ENCODE measurements around the gene MOBP. TPM values are rescaled to one million over a fixed set of nuclear protein-coding genes. Genes with fewer than 3 reads are reported as not detected.

MOBP gene
- total and polyA plus RNA-seq, 2 experiments from 2014 or later = not detected

GRCh38 chr3:39532777-39533176 is 65.3 kb downstream of the MOBP start (continued):
- TF ChIP-seq, protein P1, sequence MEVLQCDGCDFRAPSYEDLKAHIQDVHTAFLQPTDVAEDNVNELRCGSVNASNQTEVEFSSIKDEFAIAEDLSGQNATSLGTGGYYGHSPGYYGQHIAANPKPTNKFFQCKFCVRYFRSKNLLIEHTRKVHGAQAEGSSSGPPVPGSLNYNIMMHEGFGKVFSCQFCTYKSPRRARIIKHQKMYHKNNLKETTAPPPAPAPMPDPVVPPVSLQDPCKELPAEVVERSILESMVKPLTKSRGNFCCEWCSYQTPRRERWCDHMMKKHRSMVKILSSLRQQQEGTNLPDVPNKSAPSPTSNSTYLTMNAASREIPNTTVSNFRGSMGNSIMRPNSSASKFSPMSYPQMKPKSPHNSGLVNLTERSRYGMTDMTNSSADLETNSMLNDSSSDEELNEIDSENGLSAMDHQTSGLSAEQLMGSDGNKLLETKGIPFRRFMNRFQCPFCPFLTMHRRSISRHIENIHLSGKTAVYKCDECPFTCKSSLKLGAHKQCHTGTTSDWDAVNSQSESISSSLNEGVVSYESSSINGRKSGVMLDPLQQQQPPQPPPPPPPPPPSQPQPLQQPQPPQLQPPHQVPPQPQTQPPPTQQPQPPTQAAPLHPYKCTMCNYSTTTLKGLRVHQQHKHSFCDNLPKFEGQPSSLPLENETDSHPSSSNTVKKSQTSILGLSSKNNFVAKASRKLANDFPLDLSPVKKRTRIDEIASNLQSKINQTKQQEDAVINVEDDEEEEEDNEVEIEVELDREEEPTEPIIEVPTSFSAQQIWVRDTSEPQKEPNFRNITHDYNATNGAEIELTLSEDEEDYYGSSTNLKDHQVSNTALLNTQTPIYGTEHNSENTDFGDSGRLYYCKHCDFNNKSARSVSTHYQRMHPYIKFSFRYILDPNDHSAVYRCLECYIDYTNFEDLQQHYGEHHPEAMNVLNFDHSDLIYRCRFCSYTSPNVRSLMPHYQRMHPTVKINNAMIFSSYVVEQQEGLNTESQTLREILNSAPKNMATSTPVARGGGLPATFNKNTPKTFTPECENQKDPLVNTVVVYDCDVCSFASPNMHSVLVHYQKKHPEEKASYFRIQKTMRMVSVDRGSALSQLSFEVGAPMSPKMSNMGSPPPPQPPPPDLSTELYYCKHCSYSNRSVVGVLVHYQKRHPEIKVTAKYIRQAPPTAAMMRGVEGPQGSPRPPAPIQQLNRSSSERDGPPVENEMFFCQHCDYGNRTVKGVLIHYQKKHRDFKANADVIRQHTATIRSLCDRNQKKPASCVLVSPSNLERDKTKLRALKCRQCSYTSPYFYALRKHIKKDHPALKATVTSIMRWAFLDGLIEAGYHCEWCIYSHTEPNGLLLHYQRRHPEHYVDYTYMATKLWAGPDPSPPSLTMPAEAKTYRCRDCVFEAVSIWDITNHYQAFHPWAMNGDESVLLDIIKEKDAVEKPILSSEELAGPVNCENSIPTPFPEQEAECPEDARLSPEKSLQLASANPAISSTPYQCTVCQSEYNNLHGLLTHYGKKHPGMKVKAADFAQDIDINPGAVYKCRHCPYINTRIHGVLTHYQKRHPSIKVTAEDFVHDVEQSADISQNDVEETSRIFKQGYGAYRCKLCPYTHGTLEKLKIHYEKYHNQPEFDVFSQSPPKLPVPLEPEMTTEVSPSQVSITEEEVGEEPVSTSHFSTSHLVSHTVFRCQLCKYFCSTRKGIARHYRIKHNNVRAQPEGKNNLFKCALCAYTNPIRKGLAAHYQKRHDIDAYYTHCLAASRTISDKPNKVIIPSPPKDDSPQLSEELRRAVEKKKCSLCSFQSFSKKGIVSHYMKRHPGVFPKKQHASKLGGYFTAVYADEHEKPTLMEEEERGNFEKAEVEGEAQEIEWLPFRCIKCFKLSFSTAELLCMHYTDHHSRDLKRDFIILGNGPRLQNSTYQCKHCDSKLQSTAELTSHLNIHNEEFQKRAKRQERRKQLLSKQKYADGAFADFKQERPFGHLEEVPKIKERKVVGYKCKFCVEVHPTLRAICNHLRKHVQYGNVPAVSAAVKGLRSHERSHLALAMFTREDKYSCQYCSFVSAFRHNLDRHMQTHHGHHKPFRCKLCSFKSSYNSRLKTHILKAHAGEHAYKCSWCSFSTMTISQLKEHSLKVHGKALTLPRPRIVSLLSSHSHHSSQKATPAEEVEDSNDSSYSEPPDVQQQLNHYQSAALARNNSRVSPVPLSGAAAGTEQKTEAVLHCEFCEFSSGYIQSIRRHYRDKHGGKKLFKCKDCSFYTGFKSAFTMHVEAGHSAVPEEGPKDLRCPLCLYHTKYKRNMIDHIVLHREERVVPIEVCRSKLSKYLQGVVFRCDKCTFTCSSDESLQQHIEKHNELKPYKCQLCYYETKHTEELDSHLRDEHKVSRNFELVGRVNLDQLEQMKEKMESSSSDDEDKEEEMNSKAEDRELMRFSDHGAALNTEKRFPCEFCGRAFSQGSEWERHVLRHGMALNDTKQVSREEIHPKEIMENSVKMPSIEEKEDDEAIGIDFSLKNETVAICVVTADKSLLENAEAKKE (CRISPR knock-in tag; IDR thresholded peaks at IDR 0.05) = no peak
- no peak for TF ChIP-seq CTCF (conservative IDR thresholded peaks at IDR 0.05; ENCODE audit: low read depth in 2 of 2)
- no peak for TF ChIP-seq ZNF114 (CRISPR knock-in tag; IDR thresholded peaks at IDR 0.05)
- no peak for TF ChIP-seq POLR2AphosphoS5 (IDR thresholded peaks at IDR 0.05; ENCODE audit: low read depth)

DNA sequence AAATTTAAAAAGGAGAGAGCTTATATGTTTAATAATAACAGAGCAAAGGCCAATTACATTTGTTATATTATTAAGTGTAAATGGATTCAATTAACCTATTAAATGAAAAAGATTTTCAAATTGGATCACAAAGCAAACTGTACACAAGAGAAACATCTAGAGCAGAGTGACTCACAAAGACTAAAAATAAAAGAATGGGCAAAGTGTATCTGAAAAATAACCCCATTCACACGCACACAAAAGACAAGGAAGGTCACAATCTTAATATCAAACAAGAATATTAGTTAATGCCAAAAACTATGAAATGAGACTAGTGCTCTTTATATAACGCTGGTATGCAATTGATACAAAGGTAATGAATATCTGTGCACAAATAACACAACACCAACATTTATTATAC is 65.7 kb downstream of the MOBP start:
- no peaks in the 10 kb centered on the region for H3K9me2 ChIP-seq (ENCODE audit: insufficient read depth)
- peaks cover 14% of the 10 kb centered on the region for H3K4me1 ChIP-seq (ENCODE audit: insufficient read depth)
- H2AFZ ChIP-seq = no peak overlapping the region
- Mint-ChIP-seq H3K9me3 (no peaks in the 10 kb centered on the region), H3K27ac (no peak overlapping the region), H3K27me3 (ENCODE audit: insufficient read depth, low read depth, poor library complexity) (peaks cover 2% of the 10 kb centered on the region), H3K4me1 (peaks cover 11% of the 10 kb centered on the region), H3K36me3 (ENCODE audit: low read depth) (no peaks in the 10 kb centered on the region), H3K4me3 (no peak overlapping the region)
- DNase-seq (ENCODE audit: low spot score) = no peak
- H3K36me3 ChIP-seq (ENCODE audit: insufficient read depth) = no peaks in the 10 kb centered on the region
- no peaks in the 10 kb centered on the region for H4K20me1 ChIP-seq (replicated peaks; ENCODE audit: insufficient read depth)
- H3K27ac ChIP-seq (ENCODE audit: low read depth) = no peak overlapping the region
- TF ChIP-seq, protein P1 (CRISPR knock-in tag; IDR thresholded peaks at IDR 0.05) = no peak
- no peak for TF ChIP-seq NANOG (IDR thresholded peaks at IDR 0.05; ENCODE audit: borderline replicate concordance)
- no peak overlapping the region for H3K4me2 ChIP-seq
- H3K27me3 ChIP-seq (ENCODE audit: insufficient read depth) = no peaks in the 10 kb centered on the region
- H3K79me2 ChIP-seq (replicated peaks; ENCODE audit: insufficient read depth) = no peaks in the 10 kb centered on the region
- no peaks in the 10 kb centered on the region for H3F3A ChIP-seq (replicated peaks; ENCODE audit: low read depth)
- H3K4me3 ChIP-seq = no peak overlapping the region
- ATAC-seq = no peak
